Left ventricle myocardium inferior (tissue), 1 donor: ENCODE results near the gene C3orf70. TPM values are rescaled to one million over a fixed set of nuclear protein-coding genes. Genes with fewer than 3 reads are reported as not detected.

ENCODE experiments used
- DNase-seq: peaks from one replicate; pipeline ENCODE4 v3.0.0-alpha.2; 2020
- H3K27ac ChIP-seq: fragments of 200-600 bp; replicated peaks from 2 replicates; pipeline ENCODE4 v1.8.0; 2021
- H3K27me3 ChIP-seq: fragments of 200-600 bp; 2 replicates; pipeline ENCODE4 v1.8.0; 2021; ENCODE audit warnings: low read depth
- H3K36me3 ChIP-seq: fragments of 200-600 bp; 2 replicates; pipeline ENCODE4 v1.8.0; 2021
- H3K4me1 ChIP-seq: fragments of 200-600 bp; 2 replicates; pipeline ENCODE4 v1.8.0; 2021
- H3K4me3 ChIP-seq: fragments of 200-600 bp; 2 replicates; pipeline ENCODE4 v1.8.0; 2021; ENCODE audit warnings: mild to moderate bottlenecking, moderate library complexity
- H3K9me3 ChIP-seq: fragments of 200-600 bp; replicated peaks from 2 replicates; pipeline ENCODE4 v1.8.0; 2021
- intact Hi-C: fragments of 100-400 bp; cut with micrococcal nuclease; formaldehyde crosslinking; loops from one replicate; pipeline ENCODE4 v1.11.0; 2022
- total RNA-seq: library from RNA; stranded (reverse); fragmentation: NEBNext Ultra II Directional; extraction: Animal tissue kit (Norgen Biotek cat#: 25700); gene quantifications from one replicate; pipeline ENCODE4 v1.2.1, GENCODE V29; 2021
- TF ChIP-seq, protein P1 (sequence below): fragments of 200-600 bp; IDR thresholded peaks from 2 replicates; pipeline ENCODE4 v1.8.0; 2021; ENCODE audit warnings: antibody characterized with exemption, mild to moderate bottlenecking, borderline replicate concordance
- donor health status: DM: no; HTN: yes; CAD: no; lungs with severe emphysema.

C3orf70 gene
- total RNA-seq, 1 donor from 2014 or later = 1.4 TPM

DNA sequence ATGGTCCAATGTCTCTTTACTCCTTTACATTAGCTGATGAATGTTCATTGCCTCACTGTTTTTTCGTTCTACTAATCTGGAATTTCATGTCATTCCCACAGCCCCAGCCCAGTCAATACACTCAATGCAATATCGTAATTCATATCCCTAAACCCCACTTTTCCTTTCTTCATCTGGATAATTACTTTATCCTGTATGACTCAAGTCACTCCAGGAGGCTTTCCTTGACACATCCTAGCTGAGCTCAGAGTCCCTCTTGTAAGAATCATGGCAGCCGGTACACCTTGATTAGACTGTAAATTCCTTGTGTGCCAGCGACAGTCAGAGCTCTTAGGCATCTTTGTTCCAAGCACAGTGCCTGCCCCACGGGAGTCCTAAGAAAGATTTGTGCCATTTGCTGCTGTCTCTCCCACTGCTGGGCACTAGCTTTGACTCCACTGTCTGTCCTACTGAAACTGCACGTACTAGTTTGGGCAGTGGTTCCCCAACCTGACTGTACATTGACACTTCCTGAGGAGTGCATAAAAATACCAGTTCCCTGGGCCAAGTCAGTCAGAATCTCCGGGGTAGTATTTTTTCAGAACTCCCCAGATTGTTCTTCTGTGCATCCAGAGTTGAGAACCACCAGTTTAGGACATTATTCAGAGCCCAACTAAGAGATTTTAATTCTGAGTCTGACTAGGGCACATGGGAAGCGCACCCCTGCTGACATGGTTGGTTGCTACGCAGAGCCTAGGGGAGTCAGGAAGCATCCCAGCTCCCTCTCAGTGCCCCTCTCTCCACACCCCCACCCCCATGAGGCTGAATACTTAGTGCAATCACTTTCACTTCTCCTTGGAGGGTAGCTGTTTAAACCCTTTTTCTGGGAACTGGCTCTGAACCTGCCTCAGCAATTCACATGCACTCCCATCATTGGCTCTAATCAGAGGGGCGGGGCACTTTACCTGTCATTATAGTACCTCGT lies 19.5 kb upstream of the C3orf70 start:
- intact Hi-C loops = no loop called here
- Histone ChIP-seq H3K36me3 (no peaks in the 10 kb centered on the region), H3K4me1 (peaks cover 10% of the 10 kb centered on the region), H3K27ac (no peak overlapping the region), H3K9me3 (no peaks in the 10 kb centered on the region), H3K4me3 (no peak overlapping the region), H3K27me3 (peaks cover 2% of the 10 kb centered on the region)
- no peak for DNase-seq
- TF ChIP-seq, protein P1, sequence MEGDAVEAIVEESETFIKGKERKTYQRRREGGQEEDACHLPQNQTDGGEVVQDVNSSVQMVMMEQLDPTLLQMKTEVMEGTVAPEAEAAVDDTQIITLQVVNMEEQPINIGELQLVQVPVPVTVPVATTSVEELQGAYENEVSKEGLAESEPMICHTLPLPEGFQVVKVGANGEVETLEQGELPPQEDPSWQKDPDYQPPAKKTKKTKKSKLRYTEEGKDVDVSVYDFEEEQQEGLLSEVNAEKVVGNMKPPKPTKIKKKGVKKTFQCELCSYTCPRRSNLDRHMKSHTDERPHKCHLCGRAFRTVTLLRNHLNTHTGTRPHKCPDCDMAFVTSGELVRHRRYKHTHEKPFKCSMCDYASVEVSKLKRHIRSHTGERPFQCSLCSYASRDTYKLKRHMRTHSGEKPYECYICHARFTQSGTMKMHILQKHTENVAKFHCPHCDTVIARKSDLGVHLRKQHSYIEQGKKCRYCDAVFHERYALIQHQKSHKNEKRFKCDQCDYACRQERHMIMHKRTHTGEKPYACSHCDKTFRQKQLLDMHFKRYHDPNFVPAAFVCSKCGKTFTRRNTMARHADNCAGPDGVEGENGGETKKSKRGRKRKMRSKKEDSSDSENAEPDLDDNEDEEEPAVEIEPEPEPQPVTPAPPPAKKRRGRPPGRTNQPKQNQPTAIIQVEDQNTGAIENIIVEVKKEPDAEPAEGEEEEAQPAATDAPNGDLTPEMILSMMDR = no peak

DNA sequence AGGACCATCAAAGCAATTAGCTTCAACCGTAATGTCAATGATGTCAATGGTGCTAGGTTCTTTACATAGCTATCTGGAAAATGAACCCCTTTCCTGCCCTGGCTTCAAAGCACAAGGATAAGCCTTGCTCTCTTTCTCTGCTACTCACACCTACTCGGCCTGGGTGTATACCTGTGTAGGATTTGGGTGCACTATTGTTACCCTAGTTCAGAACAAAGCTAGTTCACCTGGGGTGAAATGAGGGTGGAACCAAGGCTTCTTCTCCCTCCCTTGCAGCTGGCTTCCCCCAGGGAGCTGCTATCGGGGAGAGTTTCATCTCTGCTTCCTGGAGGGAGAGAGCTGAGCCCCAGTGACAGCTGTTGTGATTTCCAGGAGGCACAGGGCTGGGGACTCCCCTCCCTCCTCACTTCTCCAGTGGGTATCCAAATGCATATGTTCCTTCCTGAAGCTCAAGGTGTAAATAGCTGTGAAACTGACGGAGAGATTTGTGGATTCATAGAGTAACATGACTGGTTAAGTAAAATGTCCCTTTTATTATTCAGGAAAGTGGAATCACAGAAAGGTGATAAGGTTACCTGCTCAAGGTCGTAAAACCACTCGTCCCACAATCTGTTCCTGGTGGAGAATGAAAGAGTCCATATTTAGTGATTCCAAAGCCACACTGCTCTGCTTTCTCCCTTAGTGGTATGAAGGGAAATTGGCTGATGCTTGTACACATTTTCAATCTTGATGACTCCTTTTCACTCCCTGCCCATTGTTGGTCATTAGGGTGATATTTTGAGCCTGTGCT lies 11.8 kb upstream of the C3orf70 start:
- peaks cover 25% of the 10 kb centered on the region for H3K27me3 ChIP-seq
- H3K9me3 ChIP-seq = no peaks in the 10 kb centered on the region
- no peaks in the 10 kb centered on the region for H3K4me1 ChIP-seq
- DNase-seq = no peak
- H3K4me3 ChIP-seq = no peak overlapping the region
- H3K36me3 ChIP-seq = no peaks in the 10 kb centered on the region
- H3K27ac ChIP-seq = no peak overlapping the region
- TF ChIP-seq, protein P1 = no peak
- intact Hi-C loops = no loop called here

DNA sequence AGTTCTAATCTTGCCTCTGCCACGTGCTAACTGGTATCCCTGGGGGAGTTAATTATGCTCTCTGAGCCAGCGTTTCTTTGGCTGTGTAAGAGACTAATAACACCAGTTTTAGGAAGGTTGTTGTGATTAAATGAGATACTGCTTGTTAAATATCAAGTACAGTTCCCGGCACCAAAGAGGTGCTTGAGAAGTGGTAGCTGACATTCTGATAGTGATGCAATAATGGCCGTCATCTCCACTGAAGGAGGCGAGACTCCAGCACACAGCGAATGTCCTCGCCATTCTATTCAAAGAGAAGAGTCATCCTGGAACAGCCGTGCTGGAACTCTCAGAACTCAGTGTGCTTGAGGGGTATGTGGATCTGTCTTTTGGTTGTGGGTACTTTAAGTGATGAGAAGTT lies 9.8 kb upstream of the C3orf70 start:
- Histone ChIP-seq H3K27me3 (peaks cover 44% of the 10 kb centered on the region), H3K36me3 (no peaks in the 10 kb centered on the region), H3K4me1 (no peaks in the 10 kb centered on the region), H3K4me3 (no peak overlapping the region), H3K9me3 (no peaks in the 10 kb centered on the region), H3K27ac (no peak overlapping the region)
- intact Hi-C loops = no loop called here
- DNase-seq = no peak
- TF ChIP-seq, protein P1 = no peak

DNA sequence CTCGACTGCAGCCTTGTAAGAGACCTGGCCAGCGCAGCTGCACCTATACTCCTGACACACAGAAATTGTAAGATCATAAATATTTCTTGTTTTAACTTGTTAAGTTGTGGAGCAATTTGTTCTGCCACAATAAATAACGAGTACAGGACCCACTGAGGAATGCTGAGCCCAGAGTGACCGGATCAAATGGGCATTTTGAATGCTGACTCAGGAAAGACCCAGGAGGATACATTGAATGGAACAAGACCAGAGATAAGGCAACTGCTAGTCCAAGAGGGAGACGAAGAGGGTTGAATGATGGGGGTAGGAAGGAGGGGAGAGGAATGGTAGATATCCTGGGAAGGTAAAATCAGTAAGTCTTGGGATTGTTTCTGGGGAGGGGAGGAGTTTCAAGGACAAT lies 8.9 kb upstream of the C3orf70 start:
- H3K27me3 ChIP-seq = peaks cover 52% of the 10 kb centered on the region

DNA sequence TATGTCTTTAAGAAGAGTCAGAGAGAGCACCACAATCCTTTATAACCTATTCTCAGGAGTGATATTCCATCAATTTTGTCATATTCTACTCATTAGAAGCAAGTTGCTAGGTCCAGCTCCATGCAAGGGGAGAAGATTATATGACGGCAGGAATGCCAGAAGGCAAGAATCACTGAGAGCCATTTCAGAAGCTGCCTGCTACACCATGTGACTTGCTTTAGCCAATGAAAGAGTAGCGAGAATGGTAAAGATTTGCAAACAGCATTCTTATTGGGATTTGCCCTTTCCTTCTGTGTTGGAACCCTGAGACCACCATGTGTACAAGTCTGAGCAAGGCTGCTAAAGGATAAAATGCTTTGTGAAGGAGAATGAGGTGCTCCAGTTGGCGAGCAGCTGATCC lies 4.5 kb upstream of the C3orf70 start:
- intact Hi-C loops = no loop called here
- Histone ChIP-seq H3K9me3 (no peaks in the 10 kb centered on the region), H3K27me3 (peaks cover 82% of the 10 kb centered on the region), H3K27ac (no peak overlapping the region), H3K4me3 (no peak overlapping the region), H3K36me3 (no peaks in the 10 kb centered on the region), H3K4me1 (peaks cover 16% of the 10 kb centered on the region)
- DNase-seq = no peak
- TF ChIP-seq, protein P1 = no peak

More for the DNA sequence above, 8.9 kb upstream of the C3orf70 start:
- Histone ChIP-seq H3K4me1 (no peaks in the 10 kb centered on the region), H3K27ac (no peak overlapping the region), H3K9me3 (no peaks in the 10 kb centered on the region), H3K4me3 (no peak overlapping the region), H3K36me3 (no peaks in the 10 kb centered on the region)
- TF ChIP-seq, protein P1 = no peak
- intact Hi-C loops = no loop called here
- no peak for DNase-seq
